GM19467 (cell line): ENCODE results near the gene SEC14L5.

ENCODE experiments used
- ATAC-seq: cut with Tn5 transposase; IDR thresholded peaks from one replicate; pipeline ENCODE4 v1.9.1; 2021; ENCODE audit warnings: mild to moderate bottlenecking, moderate library complexity; ENCODE audit not compliant: unreplicated experiment

Gene SEC14L5

GRCh38 chr16:5008311-5008731 is 50.2 kb downstream of the SEC14L5 start:
- no peak for ATAC-seq

- no peak for ATAC-seq
Observed at GRCh38 chr16:5010576-5011329, 52.6 kb downstream of the SEC14L5 start.

GRCh38 chr16:5011637-5012036 is 53.5 kb downstream of the SEC14L5 start:
- no peak for ATAC-seq

GRCh38 chr16:5012887-5013286 is 54.8 kb downstream of the SEC14L5 start:
- ATAC-seq, result no peak

GRCh38 chr16:5015351-5015750 is 57.2 kb downstream of the SEC14L5 start:
- no peak for ATAC-seq

GRCh38 chr16:5015887-5016286 is 57.8 kb downstream of the SEC14L5 start:
- no peak for ATAC-seq

- no peak for ATAC-seq
Observed at GRCh38 chr16:5016967-5017677, 59.0 kb downstream of the SEC14L5 start.

- ATAC-seq, result no peak
Observed at GRCh38 chr16:5017678-5017969, 59.5 kb downstream of the SEC14L5 start.

GRCh38 chr16:5018793-5019192 is 60.7 kb downstream of the SEC14L5 start:
- ATAC-seq, result no peak

GRCh38 chr16:5019775-5020174 is 61.6 kb downstream of the SEC14L5 start:
- no peak for ATAC-seq

GRCh38 chr16:5020551-5020950 is 62.4 kb downstream of the SEC14L5 start:
- no peak for ATAC-seq

- ATAC-seq, result no peak
Observed at GRCh38 chr16:5022521-5022920, 64.4 kb downstream of the SEC14L5 start.

GRCh38 chr16:5024632-5025031 is 66.5 kb downstream of the SEC14L5 start:
- ATAC-seq, result no peak

GRCh38 chr16:5025171-5025632 is 67.1 kb downstream of the SEC14L5 start:
- ATAC-seq, result no peak

GRCh38 chr16:5026664-5027063 is 68.5 kb downstream of the SEC14L5 start:
- ATAC-seq, result no peak

- no peak for ATAC-seq
Observed at GRCh38 chr16:5027086-5027485, 69.0 kb downstream of the SEC14L5 start.

GRCh38 chr16:5027575-5028235 is 69.6 kb downstream of the SEC14L5 start:
- ATAC-seq, result no peak

GRCh38 chr16:5028950-5029475 is 70.9 kb downstream of the SEC14L5 start:
- no peak for ATAC-seq

GRCh38 chr16:5030251-5030870 is 72.2 kb downstream of the SEC14L5 start:
- ATAC-seq, result no peak

- no peak for ATAC-seq
Observed at GRCh38 chr16:5031601-5032000, 73.5 kb downstream of the SEC14L5 start.

GRCh38 chr16:5032748-5033167 is 74.6 kb downstream of the SEC14L5 start:
- no peak for ATAC-seq
